Effector memory CD4-positive, alpha-beta T cell (primary cell): ENCODE measurements around the gene JPH2.
"Not testable (repeated sequence)": the region's sequence is repeated elsewhere in the genome, so short reads cannot be mapped to it uniquely, and the experiment has no call there.

Experiments used
- DNase-seq, 3 donors: peaks; one replicate each; pipeline ENCODE4 v3.0.0-alpha.2; 2020
- H3K27ac ChIP-seq: 2 replicates; pipeline ENCODE4 v1.7.0; 2013; ENCODE audit warnings: mild to moderate bottlenecking, low read length, moderate library complexity; ENCODE audit not compliant: insufficient read depth, poor library complexity, severe bottlenecking
- H3K27me3 ChIP-seq: replicated peaks from 2 replicates; pipeline ENCODE4 v1.7.0; 2013; ENCODE audit warnings: mild to moderate bottlenecking, low read length; ENCODE audit not compliant: insufficient read depth, control insufficient read depth, poor library complexity, severe bottlenecking
- H3K36me3 ChIP-seq: 2 replicates; pipeline ENCODE4 v1.7.0; 2013; ENCODE audit warnings: mild to moderate bottlenecking, low read length, moderate library complexity; ENCODE audit not compliant: control insufficient read depth, insufficient read depth
- H3K4me1 ChIP-seq: 2 replicates; pipeline ENCODE4 v1.7.0; 2013; ENCODE audit warnings: low read length, mild to moderate bottlenecking; ENCODE audit not compliant: control insufficient read depth, insufficient read depth, poor library complexity, severe bottlenecking
- H3K4me3 ChIP-seq: 2 replicates; pipeline ENCODE4 v1.7.0; 2013; ENCODE audit warnings: low read length, low read depth, mild to moderate bottlenecking; ENCODE audit not compliant: insufficient read depth, poor library complexity, severe bottlenecking
- H3K9me3 ChIP-seq: 2 replicates; pipeline ENCODE4 v1.7.0; 2013; ENCODE audit warnings: mild to moderate bottlenecking, low read length, moderate library complexity; ENCODE audit not compliant: control insufficient read depth

Gene JPH2

DNA sequence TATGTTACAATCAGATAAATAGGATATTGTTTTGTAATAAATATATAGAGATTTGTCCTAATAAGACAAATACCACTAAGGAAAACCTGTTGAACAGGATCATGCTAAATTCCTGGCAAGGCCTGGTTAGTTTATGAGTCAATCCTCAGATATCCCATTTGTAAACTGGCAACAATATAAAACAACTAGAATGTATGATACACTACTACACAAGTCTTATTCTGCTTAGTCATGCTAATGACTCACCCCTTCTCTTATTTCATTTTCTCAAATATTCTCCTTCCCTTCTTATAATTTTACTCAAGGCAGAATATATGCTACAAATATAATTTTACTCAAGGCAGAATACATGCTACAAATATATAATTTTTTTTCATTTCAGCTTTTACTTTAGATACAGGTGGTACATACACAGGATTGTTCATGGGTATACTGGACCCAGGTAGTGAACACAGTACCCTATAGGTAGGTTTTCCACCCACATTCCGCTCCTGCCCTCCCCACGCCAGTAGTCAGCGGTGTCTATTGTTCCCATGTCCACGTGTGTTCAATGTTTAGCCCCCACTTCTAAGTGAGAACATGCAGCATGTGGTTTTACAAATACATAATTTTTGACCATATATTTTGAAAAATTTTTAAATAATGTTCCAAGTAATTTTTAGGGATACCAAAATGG lies 17.3 kb upstream of the JPH2 start:
- Histone ChIP-seq H3K27ac (no peak overlapping the region), H3K27me3 (no peaks in the 10 kb centered on the region), H3K4me1 (peaks cover 6% of the 10 kb centered on the region), H3K36me3 (peaks cover 49% of the 10 kb centered on the region), H3K9me3 (no peaks in the 10 kb centered on the region), H3K4me3 (no peak overlapping the region)
- no peak for DNase-seq

DNA sequence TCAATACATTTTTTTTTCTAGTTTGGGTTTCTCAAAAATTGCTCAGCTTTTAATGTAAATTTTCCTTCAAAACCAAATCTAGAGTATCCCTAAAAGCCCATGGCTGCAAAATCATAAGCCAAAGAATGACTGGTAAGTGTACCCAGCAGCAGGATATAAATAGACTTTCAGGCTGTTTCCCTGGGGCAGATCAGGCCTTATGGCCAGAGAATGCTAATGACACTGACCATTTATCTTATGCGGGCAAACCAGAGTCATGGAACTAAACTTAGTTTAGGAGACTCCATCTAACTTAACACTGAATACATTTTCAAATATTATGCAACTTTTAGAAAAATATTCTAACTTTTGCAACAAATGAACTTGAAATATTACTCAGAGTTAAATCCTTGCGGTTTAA lies 16.2 kb upstream of the JPH2 start:
- Histone ChIP-seq H3K9me3 (no peaks in the 10 kb centered on the region), H3K27me3 (no peaks in the 10 kb centered on the region), H3K36me3 (peaks cover 55% of the 10 kb centered on the region), H3K4me1 (no peaks in the 10 kb centered on the region), H3K27ac (no peak overlapping the region), H3K4me3 (no peak overlapping the region)
- no peak for DNase-seq

DNA sequence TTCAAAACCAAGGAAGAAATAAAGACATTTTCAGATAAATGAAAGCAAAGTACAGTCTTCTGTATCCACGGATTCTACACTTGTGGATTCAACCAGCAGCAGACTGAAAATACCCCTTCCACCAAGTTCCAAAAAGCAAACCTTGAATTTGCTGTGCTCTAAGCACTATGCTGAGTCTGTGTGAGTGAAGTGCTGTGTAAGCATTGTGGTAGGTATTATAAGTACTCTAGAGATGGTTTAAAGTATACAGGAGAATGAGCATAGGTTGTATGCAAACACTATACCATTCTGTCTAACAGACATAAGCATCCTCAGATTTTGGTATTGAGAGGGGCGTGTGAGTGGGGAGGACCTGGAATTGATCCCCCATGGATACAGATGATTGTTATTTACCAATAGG lies 14.0 kb upstream of the JPH2 start:
- Histone ChIP-seq H3K27me3 (no peaks in the 10 kb centered on the region), H3K9me3 (no peaks in the 10 kb centered on the region), H3K36me3 (peaks cover 65% of the 10 kb centered on the region), H3K4me1 (no peaks in the 10 kb centered on the region), H3K4me3 (no peak overlapping the region), H3K27ac (no peak overlapping the region)
- DNase-seq = no peak

DNA sequence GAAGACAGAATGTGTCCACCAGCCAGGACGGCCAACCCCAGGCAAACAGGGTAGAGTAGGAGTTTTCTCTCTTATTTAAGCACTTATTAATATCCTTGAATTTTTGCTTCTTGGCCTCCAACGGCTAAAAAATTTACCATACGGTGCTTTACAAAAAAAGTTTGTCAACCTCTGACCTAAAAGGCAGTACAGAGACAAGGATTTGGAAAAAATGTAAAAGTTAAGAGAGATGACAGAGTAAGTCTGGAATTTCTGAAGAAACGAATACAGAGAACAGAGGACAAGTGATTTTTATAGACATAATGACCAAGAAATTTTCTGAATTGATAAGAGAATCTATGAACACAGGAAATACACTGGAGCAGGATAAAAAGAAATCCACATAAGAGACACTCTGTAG lies 13.4 kb upstream of the JPH2 start:
- no peaks in the 10 kb centered on the region for H3K27me3 ChIP-seq

DNA sequence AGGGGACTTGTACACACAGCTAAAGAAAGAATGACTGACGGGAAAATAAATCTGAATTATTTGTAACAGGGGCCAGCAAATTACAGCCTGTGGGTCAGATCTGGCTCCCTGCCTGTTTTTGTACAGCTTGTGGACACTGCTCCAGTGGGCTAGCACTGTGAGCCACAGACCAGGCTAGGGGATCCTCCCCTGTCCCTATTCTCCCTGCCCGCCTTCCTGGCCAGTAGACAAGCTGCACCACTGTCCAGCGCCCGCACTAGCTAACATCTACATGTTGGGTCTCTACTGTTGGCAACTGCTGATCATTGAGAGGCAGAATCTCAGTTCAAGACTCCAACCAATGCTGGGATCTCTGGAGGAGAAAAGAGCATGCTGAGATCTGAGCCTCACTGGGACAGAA lies 12.9 kb upstream of the JPH2 start:
- H3K27ac ChIP-seq = no peak overlapping the region
- H3K27me3 ChIP-seq = no peaks in the 10 kb centered on the region
- no peaks in the 10 kb centered on the region for H3K4me1 ChIP-seq
- H3K36me3 ChIP-seq = peaks cover 54% of the 10 kb centered on the region
- H3K4me3 ChIP-seq = no peak overlapping the region
- DNase-seq = no peak
- no peaks in the 10 kb centered on the region for H3K9me3 ChIP-seq

More for the DNA sequence above, 13.4 kb upstream of the JPH2 start:
- Histone ChIP-seq H3K9me3 (no peaks in the 10 kb centered on the region), H3K4me3 (no peak overlapping the region), H3K27ac (no peak overlapping the region), H3K36me3 (peaks cover 59% of the 10 kb centered on the region), H3K4me1 (no peaks in the 10 kb centered on the region)
- no peak for DNase-seq

DNA sequence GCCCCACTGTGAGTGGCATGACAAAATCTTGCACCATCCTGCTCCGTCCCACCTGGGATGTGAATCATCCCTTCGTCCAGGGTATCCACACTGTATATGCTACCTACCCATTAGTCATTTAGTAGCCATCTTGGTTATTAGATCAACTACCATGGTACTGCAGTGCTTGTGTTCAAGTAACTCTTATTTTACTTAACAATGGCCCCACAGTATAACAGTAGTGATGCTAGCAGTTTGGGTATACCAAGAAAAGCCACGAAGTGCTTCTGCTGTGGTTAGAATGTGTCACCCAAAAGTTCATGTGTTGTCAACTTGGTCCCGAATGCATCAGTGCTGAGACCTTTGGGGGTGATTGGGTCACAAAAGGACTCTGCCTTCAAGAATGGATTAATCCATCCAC lies 11.9 kb upstream of the JPH2 start:
- Histone ChIP-seq H3K4me1 (no peaks in the 10 kb centered on the region), H3K36me3 (peaks cover 46% of the 10 kb centered on the region)
- DNase-seq = no peak

DNA sequence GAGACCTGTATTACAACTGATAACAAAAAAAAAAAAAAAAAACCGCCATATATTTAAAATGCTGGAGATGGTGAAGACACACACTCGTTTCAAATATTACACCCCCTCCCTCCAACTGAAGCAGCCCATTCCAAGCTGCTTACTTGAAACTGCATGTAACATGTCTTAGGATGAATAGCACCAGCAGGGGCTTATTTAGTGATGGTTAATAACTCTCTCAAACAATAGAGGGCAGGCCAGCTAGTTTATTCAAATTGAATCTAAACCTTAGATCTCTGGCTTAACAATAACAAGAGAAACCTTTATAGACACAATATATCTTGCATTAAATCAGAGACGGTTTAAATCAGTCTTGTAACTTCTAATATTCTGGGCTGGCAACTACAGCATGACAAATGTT lies 9.3 kb upstream of the JPH2 start:
- Histone ChIP-seq H3K36me3 (peaks cover 41% of the 10 kb centered on the region), H3K4me1 (no peaks in the 10 kb centered on the region), H3K27ac (no peak overlapping the region), H3K4me3 (no peak overlapping the region), H3K9me3 (no peaks in the 10 kb centered on the region), H3K27me3 (no peaks in the 10 kb centered on the region)
- no peak for DNase-seq

More for the DNA sequence above, 11.9 kb upstream of the JPH2 start:
- no peaks in the 10 kb centered on the region for H3K9me3 ChIP-seq
- H3K4me3 ChIP-seq = no peak overlapping the region
- H3K27me3 ChIP-seq = no peaks in the 10 kb centered on the region
- no peak overlapping the region for H3K27ac ChIP-seq

DNA sequence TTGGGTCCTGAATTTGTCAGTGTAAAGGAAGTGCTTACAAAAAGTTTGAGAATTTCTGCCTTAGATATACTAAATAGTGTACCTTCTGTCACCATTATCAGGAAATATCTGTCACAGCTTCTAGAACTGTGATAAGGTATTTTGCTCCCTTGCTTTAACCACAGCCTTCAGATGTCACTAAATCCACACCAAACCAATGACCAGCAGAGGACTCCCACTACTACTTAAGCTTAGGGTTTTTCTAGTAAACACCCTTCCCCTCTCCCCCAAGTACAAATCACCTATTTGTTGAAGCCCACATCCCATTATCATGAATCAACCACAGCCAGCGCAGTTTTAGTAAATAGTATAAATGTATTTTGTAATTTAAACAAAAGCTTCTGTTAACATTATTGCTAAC lies 8.6 kb upstream of the JPH2 start:
- Histone ChIP-seq H3K36me3 (peaks cover 34% of the 10 kb centered on the region), H3K4me3 (no peak overlapping the region), H3K9me3 (no peaks in the 10 kb centered on the region), H3K27me3 (no peaks in the 10 kb centered on the region), H3K4me1 (no peaks in the 10 kb centered on the region), H3K27ac (no peak overlapping the region)
- no peak for DNase-seq

DNA sequence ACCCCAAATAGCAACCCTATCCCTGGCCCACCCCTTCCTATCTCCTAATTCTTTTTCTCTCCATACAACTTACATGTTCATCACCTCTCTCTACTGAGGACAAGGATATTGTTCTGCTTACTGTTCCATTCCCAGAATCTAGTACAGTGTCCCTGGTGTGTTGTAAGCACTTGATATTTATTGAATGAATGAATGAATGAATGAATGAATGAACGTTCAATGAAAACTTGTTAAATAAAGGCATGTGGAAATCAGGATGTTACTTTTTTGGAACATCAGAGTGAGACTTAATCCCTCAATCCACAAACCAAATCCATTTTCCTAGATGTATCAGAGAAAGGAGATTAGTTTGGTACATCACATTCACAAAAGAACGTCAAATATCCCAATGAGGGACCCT lies 6.8 kb upstream of the JPH2 start:
- H3K4me3 ChIP-seq = no peak overlapping the region
- DNase-seq = no peak

DNA sequence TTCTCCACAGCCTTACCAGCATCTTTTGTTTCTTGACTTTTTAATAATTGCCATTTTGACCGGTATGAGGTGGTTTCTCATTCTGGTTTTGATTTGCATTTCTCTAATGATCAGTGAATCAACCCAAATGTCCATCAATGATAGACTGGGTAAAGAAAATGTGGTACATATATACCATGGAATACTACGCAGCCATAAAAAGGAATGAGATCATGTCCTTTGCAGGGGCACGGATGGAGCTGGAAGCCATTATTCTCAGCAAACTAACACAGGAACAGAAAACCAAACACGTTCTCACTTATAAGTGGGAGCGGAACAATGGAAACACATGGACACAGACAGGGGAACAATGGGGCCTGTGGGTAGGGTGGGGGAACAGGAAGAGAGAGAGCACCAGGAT lies 4.7 kb upstream of the JPH2 start:
- not testable (repeated sequence) for H3K4me1 ChIP-seq, DNase-seq, H3K27ac ChIP-seq, H3K4me3 ChIP-seq, H3K9me3 ChIP-seq, H3K36me3 ChIP-seq
- H3K27me3 ChIP-seq = peaks cover 15% of the 10 kb centered on the region

More for the DNA sequence above, 6.8 kb upstream of the JPH2 start:
- Histone ChIP-seq H3K9me3 (no peaks in the 10 kb centered on the region), H3K27me3 (no peaks in the 10 kb centered on the region), H3K27ac (no peak overlapping the region), H3K36me3 (peaks cover 16% of the 10 kb centered on the region), H3K4me1 (no peaks in the 10 kb centered on the region)
